GM19372 (cell line): Measurements from ENCODE around the gene RUVBL2.

Source experiments
- ATAC-seq: cut with Tn5 transposase; IDR thresholded peaks from one replicate; pipeline ENCODE4 v1.9.1; 2021; ENCODE audit warnings: mild to moderate bottlenecking, low read depth, moderate library complexity; ENCODE audit not compliant: unreplicated experiment

RUVBL2 gene

DNA sequence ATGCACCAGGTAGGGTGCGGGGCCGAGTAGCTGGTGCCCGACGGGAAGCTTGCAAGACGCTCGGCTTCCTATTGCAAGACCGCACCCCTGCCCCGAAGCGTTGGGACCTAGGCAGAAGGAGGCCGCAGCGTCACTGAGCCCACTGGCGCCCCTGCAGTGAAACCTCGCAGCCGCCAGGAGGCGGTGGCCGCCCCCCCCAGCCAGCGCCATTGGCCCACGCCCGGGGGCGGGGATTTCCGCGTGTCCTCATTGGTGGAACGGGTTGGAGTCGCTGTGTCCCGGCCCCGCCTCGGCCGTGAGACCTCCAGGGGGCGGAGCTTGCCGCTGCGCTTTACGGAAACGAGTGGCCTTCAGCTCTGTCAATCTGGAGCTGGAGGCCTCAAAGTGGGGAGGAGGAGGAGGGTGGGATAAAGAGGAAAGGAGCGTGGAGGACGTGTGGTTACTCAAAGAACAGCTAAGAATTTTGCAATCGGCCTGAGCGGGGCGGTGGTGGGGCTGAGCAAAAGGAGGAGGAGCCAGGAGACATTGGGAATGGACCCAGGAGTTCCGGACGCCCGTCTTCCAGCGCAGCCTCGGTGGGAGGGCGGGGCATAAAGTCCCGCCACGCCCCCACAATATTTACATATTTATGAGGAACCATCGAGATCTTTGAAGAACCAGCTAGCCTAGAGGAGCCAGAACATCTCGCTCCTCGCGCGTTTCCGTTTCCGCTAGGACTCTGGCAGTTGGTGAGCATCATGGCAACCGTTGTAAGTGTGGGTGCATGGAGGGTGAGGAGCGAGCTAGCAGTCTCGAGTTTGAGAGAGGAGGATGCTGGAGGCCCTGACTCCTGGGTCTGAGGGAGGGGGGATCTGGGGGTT lies at the start of gene RUVBL2, which contains the start of gene GYS1:
Gene RUVBL2, plus strand, starts transcription at position 713 of the 860 bp plus-strand sequence. Its CDS starts 25 bp downstream, at position 738.
Gene GYS1, minus strand, starts transcription at position 135 of the 860 bp plus-strand sequence. CDS start 197 bp downstream, outside the sequence.
- ATAC-seq = peak; percentile 88

DNA sequence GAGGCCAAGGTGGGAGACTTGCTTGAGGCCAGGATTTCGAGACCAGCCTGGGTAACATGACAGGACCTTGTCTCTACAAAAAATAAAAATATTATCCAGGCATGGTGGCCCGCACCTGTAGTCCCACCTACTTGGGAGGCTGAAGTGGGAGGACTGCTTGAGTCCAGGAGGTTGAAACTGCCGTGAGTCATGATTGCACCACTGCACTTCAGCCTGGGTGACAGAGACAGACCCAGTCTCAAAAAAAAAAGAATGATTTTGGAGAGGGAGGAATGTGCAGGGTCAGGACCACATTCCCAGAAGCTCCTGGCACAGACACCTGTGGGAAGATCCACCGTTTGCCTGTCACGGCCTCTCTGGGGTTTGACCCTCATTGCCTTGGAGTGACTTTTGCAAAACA lies 48.3 kb upstream of the RUVBL2 start:
- ATAC-seq = no peak

- no peak for ATAC-seq
Observed at GRCh38 chr19:48945817-48946216, 47.9 kb upstream of the RUVBL2 start.

DNA sequence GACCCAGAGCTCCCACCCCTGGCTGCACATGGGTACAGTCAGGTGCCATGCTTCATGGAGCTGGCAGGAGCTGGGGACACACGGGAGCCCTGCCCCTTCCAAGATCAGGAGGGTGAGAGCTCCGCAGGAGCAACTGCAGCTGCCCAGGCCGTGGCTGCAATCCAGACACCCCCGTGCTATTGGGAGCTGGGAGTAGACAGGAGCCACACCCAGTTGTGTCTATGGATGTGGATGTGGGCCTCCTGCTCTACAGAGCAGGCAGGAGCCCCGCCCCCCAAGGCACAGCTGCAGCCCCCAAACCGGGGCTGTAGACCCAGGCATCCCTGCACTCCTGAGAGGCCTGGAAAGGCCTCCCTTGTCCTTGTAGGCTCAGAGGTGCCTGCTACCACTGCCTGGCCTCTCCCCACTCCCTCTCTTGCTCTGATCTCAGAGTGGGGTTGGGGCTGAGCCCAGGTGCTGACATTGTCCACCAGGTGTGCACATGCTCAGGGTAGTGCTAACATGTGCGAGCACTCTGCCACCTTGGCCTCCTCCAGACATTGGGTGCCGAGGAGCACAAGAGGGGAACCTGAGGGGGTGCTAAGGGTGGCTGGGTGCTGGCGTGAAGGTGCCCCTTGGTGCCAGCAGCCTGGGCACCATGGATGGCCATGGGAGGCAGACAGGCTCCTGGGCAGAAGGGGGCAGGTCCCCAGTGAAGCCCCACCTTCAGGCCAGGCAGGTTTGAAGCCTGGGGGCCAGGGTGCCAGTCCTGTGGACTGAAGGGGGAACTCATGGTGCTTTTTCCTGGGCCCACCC lies 47.0 kb upstream of the RUVBL2 start:
- ATAC-seq = no peak

DNA sequence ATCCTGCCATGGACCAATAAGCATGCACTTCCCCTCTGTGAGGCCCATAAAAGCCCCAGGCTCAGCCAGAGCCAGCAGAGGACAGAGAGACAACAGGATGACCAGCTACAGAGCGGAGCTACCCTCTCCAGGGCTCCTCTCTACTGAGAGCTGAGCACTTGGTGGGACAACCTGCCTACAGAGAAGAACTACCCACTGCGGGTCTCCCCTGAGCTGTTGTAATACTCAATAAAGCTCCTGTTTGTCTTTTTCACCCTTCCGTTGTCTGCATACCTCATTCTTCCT lies 46.5 kb upstream of the RUVBL2 start:
- ATAC-seq = no peak

DNA sequence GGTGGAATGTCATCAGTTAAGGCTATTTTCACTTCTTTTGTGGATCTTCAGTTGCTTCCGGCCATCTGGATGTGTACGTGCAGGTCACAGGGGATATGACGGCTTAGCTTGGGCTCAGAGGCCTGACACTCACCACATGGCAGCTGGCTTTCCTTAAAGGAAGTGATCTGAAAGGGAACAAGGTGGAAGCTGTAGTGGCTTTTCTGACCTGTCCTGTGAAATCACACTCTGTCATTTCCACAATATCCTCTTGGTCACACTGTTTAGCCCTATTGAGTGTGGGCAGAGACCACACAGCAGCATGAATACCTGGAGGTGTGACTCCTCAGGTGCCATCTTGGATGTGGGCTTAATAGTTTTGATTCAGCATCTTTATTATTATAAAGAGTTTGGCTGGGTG lies 43.5 kb upstream of the RUVBL2 start:
- no peak for ATAC-seq

DNA sequence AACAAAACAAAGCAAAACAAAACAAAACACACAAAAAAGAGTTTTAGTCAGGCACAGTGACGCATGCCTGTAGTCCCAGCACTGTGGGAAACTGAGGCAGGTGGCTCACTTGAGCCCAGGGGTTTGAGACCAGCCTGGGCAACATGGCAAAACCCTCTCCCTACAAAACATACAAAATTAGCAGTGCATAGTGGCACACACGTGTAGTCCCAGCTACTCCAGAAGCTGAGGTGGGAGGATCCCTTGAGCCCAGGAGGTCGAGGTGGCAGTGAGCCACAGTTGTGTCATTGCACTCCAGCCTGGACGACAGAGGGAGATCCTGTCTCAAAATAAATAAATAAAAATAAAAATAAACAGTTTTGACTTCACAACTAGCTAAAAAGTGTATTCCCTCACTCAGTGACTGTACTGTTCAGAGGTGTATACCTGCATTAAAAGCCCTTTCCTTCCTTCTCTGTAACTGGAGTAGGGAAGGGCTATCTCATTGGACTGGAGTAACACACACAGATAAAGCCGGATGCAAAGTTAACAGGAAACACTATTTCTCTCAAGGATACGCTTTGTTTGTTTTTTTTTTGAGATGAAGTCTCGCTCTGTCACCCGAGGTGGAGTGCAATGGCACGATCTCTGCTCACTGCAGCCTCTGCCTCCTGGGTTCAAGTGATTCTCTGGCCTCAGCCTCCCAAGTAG lies 42.7 kb upstream of the RUVBL2 start:
- no peak for ATAC-seq

DNA sequence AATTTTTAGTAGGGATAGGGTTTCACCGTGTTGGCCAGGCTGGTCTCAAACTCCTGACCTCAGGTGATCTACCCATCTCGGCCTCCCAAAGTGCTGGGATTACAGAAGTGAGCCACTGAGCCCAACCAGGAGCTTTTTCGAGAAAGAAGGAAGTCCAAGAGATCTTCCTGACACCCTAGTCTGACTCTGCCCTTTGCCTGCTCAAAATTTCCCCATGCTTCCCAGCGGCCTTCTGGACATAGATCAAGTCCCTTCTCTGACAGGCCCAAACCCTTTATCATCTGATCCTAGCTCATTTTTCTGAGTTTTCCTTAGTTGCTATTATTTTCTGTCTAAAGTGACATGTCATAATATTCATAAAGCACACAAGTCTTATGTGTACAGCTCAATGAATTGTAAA lies 40.5 kb upstream of the RUVBL2 start:
- no peak for ATAC-seq

DNA sequence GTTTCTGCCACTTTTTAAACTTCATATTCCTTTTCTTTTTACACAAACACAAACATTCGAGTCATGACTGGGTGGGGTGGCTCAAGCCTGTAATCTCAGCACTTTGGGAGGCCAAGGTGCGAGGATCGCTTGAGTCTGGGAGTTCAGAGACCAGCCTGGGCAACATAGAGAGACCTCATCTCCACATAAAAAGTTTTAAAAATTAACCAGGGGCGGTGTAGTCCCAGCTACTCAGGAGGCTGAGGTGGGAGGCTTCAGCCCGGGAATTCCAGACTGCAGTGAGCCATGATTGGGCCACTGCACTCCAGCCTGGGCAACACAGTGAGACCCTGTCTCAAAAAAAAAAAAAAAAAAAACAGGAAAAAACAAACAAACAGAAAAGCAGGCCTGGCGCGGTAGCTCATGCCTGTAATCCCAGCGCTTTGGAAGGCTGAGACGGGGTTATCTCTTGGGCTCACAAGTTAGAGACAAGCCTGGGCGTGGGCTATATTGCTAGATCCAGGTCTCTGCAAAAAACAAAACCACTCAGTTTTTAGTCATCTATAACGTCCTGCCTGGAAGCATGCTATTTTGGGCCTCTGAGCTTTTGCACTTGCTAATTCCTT lies 39.6 kb upstream of the RUVBL2 start:
- peak; percentile 12 for ATAC-seq

- ATAC-seq = peak; percentile 94
Observed at GRCh38 chr19:48954595-48955307, 38.9 kb upstream of the RUVBL2 start, which contains the start of gene BAX. Gene BAX (plus strand): TSS chr19:48954875. CDS start chr19:48954929, 54 bp downstream.

DNA sequence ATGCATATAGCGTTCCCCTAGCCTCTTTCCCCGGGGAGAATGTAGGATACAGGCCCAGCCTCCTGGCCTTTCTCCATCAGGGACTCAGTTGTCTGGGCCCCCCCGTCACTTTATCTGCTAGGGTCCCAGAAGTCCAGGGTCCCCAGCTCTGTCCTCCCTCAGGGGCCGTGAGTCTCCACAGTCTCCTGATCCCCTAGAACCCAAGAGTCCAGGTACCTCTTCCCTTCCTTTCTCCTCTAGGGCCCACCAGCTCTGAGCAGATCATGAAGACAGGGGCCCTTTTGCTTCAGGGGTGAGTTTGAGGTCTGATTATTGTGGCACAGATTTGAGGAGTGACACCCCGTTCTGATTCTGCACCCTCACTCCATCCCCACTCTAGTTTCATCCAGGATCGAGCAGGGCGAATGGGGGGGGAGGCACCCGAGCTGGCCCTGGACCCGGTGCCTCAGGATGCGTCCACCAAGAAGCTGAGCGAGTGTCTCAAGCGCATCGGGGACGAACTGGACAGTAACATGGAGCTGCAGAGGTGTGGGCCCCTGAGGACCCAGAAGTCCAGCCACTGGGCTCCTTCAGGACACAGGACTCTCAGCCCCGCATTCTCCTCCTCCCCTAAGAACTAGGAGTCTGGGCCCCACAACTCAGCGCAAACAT lies 38.3 kb upstream of the RUVBL2 start:
- no peak for ATAC-seq

DNA sequence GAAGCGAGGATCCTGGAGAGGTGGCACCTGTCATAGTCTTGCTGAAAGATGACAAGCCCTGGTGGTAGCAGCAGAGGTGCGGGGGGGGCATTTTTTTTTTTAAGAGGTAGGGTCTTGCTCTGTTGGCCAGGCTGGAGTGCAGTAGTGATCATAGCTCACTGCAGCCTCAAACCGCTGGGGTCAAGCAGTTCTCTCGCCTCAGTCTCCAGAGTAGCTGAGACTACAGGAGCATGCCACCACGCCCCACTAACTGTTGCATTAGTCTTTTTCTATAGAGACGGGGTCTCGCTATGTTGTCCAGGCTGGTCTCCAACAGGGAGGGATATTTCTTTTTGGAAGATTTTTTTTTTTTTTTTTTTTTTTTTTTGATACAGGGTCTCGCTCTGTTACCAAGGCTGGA lies 35.7 kb upstream of the RUVBL2 start:
- no peak for ATAC-seq

- no peak for ATAC-seq
Observed at GRCh38 chr19:48959341-48960239, 34.1 kb upstream of the RUVBL2 start.

DNA sequence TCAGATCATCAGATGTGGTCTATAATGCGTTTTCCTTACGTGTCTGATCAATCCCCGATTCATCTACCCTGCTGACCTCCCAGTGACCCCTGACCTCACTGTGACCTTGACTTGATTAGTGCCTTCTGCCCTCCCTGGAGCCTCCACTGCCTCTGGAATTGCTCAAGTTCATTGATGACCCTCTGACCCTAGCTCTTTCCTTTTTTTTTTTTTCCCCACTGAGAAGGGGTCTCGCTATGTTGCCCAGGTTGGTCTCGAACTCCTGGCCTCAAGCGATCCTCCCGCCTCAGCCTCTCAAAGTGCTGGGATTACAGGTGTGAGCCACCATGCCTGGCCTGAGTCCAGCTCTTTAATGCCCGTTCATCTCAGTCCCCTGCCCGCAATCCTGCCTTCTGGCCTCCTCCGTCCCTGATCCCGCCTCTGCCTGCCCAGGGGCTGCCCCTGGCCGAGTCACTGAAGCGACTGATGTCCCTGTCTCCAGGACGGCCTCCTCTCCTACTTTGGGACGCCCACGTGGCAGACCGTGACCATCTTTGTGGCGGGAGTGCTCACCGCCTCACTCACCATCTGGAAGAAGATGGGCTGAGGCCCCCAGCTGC lies 32.5 kb upstream of the RUVBL2 start:
- no peak for ATAC-seq

- ATAC-seq = no peak
Observed at GRCh38 chr19:48961673-48962028, 32.0 kb upstream of the RUVBL2 start.

DNA sequence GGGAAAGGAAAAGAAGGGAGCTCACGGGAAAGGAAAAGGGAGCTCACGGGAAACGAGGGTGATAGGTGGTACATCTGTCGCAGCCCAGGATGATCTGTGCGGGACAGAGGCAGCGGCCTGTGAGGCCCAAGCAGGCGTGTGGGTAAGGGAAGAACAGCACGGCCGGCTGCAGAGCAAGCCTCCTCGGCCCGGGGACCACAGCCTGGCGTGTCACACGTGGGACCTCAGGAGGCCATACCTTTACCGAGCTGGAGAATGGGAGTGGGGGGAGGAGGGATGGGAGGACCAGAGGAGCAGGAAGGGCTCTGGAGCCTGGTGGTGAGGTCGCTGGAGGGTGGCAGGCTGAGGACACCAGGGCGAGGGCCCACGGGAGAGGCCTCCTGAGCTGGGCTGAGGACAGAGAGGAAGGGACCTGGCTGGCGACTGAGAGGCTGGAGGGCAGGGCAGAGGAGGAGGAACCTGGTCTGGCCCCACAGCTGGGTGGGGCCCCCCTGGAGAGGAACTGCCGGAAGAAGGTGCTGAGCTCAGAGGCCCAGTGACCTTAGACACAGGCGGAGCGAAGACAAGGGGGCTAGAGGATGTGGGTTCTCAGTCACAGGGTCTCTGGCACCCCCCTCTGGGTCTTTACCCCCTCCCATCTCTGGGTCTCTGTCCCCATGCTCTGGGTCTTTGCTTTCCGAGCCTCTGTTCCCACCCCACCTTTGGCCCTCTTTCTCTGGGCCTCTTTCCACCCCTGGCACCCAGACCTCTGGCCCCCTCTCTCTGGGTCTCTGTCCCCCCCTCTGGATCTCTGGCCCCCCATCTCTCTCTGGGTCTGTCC lies 31.4 kb upstream of the RUVBL2 start:
- ATAC-seq = no peak

DNA sequence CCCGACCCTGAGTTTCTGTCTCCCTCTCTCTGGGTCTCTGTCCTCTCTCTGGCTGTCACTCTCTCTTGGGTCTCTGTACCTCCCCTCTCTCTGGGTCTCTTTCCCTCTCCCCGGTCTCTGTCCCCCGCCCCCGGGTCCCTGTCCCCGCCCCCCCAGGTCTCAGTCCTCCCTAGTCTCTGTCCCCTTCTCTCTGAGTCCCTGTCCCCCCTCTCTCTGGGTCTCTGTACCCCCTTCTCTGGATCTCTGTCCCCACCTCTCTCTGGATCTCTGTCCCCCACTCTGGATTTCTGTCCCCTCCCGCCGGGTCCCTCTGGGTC lies 30.9 kb upstream of the RUVBL2 start:
- ATAC-seq = no peak
